OCI-LY1 (cell line): ENCODE results near the gene KCNK2.

Source experiments
- H2AFZ ChIP-seq: fragments of 200-600 bp; sonication (generic), shearing (Covaris generic); 2 replicates; pipeline ENCODE4 v1.6.0; 2014; ENCODE audit warnings: antibody characterized with exemption, mild to moderate bottlenecking, low read length
- H3F3A ChIP-seq: fragments of 200-600 bp; sonication (generic), shearing (Covaris generic); 2 replicates; pipeline ENCODE4 v1.6.0; 2014; ENCODE audit warnings: mild to moderate bottlenecking, antibody characterized with exemption, low read length, moderate library complexity; ENCODE audit not compliant: insufficient read depth
- H3K27ac ChIP-seq: fragments of 200-600 bp; sonication (generic); 2 replicates; pipeline ENCODE4 v1.5.1; 2014; ENCODE audit warnings: low read length, mixed run types, mild to moderate bottlenecking, low read depth; ENCODE audit not compliant: poor library complexity, severe bottlenecking
- H3K27me3 ChIP-seq: fragments of 200-600 bp; sonication (generic); 2 replicates; pipeline ENCODE4 v1.6.0; 2014; ENCODE audit warnings: antibody characterized with exemption, mild to moderate bottlenecking, low read length, moderate library complexity; ENCODE audit not compliant: insufficient read depth
- H3K36me3 ChIP-seq: fragments of 200-600 bp; sonication (generic); 2 replicates; pipeline ENCODE4 v1.6.1; 2014; ENCODE audit warnings: mild to moderate bottlenecking, antibody characterized with exemption, low read length, moderate library complexity, mixed read lengths; ENCODE audit not compliant: insufficient read depth
- H3K4me1 ChIP-seq: fragments of 200-600 bp; sonication (generic); 2 replicates; pipeline ENCODE4 v1.5.1; 2014; ENCODE audit warnings: mild to moderate bottlenecking, low read length, moderate library complexity; ENCODE audit not compliant: insufficient read depth, severe bottlenecking
- H3K4me2 ChIP-seq: fragments of 200-600 bp; sonication (generic), shearing (Covaris generic); 2 replicates; pipeline ENCODE4 v1.6.1; 2014; ENCODE audit warnings: low read length
- H3K4me3 ChIP-seq: fragments of 200-600 bp; sonication (generic); 2 replicates; pipeline ENCODE4 v1.5.1; 2014; ENCODE audit warnings: low read length, low read depth, mild to moderate bottlenecking, mixed read lengths; ENCODE audit not compliant: poor library complexity, severe bottlenecking
- H3K79me2 ChIP-seq: fragments of 200-600 bp; shearing (Covaris generic); 2 replicates; pipeline ENCODE4 v1.6.1; 2016; ENCODE audit warnings: mixed run types, low read length, mixed read lengths; ENCODE audit not compliant: insufficient read depth
- H3K9ac ChIP-seq: fragments of 200-600 bp; sonication (generic), shearing (Covaris generic); 2 replicates; pipeline ENCODE4 v1.6.1; 2014; ENCODE audit warnings: mild to moderate bottlenecking, low read length, mixed read lengths
- H3K9me2 ChIP-seq: fragments of 200-600 bp; sonication (generic), shearing (Covaris generic); 2 replicates; pipeline ENCODE4 v1.6.1; 2014; ENCODE audit warnings: low read depth, mild to moderate bottlenecking, low read length, mixed read lengths
- H3K9me3 ChIP-seq: fragments of 200-600 bp; shearing (Covaris generic); 2 replicates; pipeline ENCODE4 v1.6.1; 2014; ENCODE audit warnings: low read length, mixed read lengths
- H4K20me1 ChIP-seq: fragments of 200-600 bp; sonication (generic), shearing (Covaris generic); 2 replicates; pipeline ENCODE4 v1.6.0; 2016; ENCODE audit warnings: mild to moderate bottlenecking, low read length; ENCODE audit not compliant: insufficient read depth
- CTCF ChIP-seq: fragments of 200-600 bp; sonication (generic), shearing (Covaris generic); IDR thresholded peaks from 2 replicates; pipeline ENCODE4 v1.5.1; 2017; ENCODE audit warnings: mild to moderate bottlenecking, antibody characterized with exemption, low read length, moderate library complexity, mixed read lengths
- EZH2 ChIP-seq: fragments of 200-600 bp; sonication (generic), shearing (Covaris generic); IDR thresholded peaks from 2 replicates; pipeline ENCODE4 v1.8.0; 2017; ENCODE audit warnings: borderline replicate concordance, mixed run types, mild to moderate bottlenecking, antibody characterized with exemption, low read length, moderate library complexity, mixed read lengths

The KCNK2 gene

DNA sequence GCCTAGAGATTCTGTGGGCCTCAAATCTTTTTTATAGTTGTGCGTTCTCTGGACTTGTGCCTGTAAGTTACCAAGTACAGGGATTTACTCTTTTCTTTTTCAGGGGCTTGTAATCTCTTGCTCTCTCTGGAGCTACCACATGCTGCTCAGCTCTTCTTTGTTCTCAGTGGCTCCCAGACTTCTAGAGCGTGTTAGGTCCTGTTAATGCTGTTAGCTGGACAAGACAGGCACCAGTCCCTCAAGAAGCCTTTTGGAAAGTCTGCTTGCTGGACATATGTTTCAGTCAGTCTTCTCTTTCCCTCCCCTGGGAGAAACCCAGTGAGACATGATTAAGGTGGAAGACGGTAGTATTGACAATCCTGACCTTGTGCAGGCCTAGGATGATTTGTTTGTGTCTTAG is 29.4 kb downstream of the KCNK2 start:
- no peaks in the 10 kb centered on the region for H3F3A ChIP-seq
- no peaks in the 10 kb centered on the region for H4K20me1 ChIP-seq
- H3K9me2 ChIP-seq, result no peaks in the 10 kb centered on the region
- H3K4me3 ChIP-seq, result no peak overlapping the region
- TF ChIP-seq CTCF (no peak), EZH2 (no peak)
- no peak overlapping the region for H3K27ac ChIP-seq
- no peaks in the 10 kb centered on the region for H3K79me2 ChIP-seq
- no peak overlapping the region for H2AFZ ChIP-seq
- no peak overlapping the region for H3K9ac ChIP-seq
- no peaks in the 10 kb centered on the region for H3K27me3 ChIP-seq
- no peaks in the 10 kb centered on the region for H3K9me3 ChIP-seq
- H3K36me3 ChIP-seq, result no peaks in the 10 kb centered on the region
- H3K4me1 ChIP-seq, result no peaks in the 10 kb centered on the region
- H3K4me2 ChIP-seq, result no peak overlapping the region

- no peak overlapping the region for H3K27ac ChIP-seq
- H3K79me2 ChIP-seq, result no peaks in the 10 kb centered on the region
- TF ChIP-seq CTCF (no peak), EZH2 (no peak)
- no peaks in the 10 kb centered on the region for H3K9me3 ChIP-seq
- no peaks in the 10 kb centered on the region for H3F3A ChIP-seq
- H3K27me3 ChIP-seq, result no peaks in the 10 kb centered on the region
- no peaks in the 10 kb centered on the region for H4K20me1 ChIP-seq
- no peaks in the 10 kb centered on the region for H3K9me2 ChIP-seq
- no peaks in the 10 kb centered on the region for H3K36me3 ChIP-seq
- no peak overlapping the region for H2AFZ ChIP-seq
- no peak overlapping the region for H3K4me3 ChIP-seq
- H3K4me1 ChIP-seq, result no peaks in the 10 kb centered on the region
- H3K9ac ChIP-seq, result no peak overlapping the region
- no peak overlapping the region for H3K4me2 ChIP-seq
Observed at GRCh38 chr1:215113776-215114153, 31.2 kb downstream of the KCNK2 start.

GRCh38 chr1:215114154-215114933 is 31.8 kb downstream of the KCNK2 start:
- TF ChIP-seq CTCF (no peak), EZH2 (no peak)
- H3K79me2 ChIP-seq, result no peaks in the 10 kb centered on the region
- no peaks in the 10 kb centered on the region for H3K4me1 ChIP-seq

More at GRCh38 chr1:215114154-215114933, 31.8 kb downstream of the KCNK2 start:
- H3K4me3 ChIP-seq, result no peak overlapping the region
- H3K9ac ChIP-seq, result no peak overlapping the region
- H3K36me3 ChIP-seq, result no peaks in the 10 kb centered on the region
- H4K20me1 ChIP-seq, result no peaks in the 10 kb centered on the region
- no peaks in the 10 kb centered on the region for H3F3A ChIP-seq
- no peak overlapping the region for H2AFZ ChIP-seq
- no peaks in the 10 kb centered on the region for H3K9me2 ChIP-seq
- no peaks in the 10 kb centered on the region for H3K9me3 ChIP-seq
- H3K27ac ChIP-seq, result no peak overlapping the region
- no peaks in the 10 kb centered on the region for H3K27me3 ChIP-seq
- no peak overlapping the region for H3K4me2 ChIP-seq
